HTERT RPE-1 (cell line): ENCODE data around the gene MCIDAS.

Source experiments
- in situ Hi-C: fragments of 300-500 bp; cut with MboI; formaldehyde crosslinking; loops from 4 replicates; pipeline ENCODE4 v1.14.3; 2020; ENCODE audit warnings: low sequenced_read_pairs

The MCIDAS gene

GRCh38 chr5:55171471-55171870 lies 55.6 kb downstream of the MCIDAS start:
- in situ Hi-C loops: no loop called here
